ENCODE measurements around the gene PLEKHN1. TPM values are rescaled to one million over a fixed set of nuclear protein-coding genes. Genes with fewer than 3 reads are reported as not detected.

Gene PLEKHN1
- total and polyA plus RNA-seq, 2 experiments from 2014 or later, result 0.60 to 2.4 TPM

DNA sequence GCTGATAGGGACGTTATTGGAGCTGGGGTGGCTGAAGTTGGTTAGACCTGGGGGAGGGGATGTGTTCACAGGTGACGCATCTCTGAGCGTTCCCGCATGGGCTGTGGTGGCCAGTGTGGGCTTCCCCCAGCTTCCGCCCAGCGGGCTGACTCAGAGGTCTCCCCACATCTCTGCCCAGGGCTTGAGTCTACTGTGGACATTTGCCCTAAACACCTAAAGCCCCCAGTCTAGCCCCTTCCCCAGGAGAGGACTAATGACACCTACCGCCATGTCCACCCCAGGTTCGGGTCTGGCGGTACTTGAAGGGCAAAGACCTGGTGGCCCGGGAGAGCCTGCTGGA, 55.6 kb downstream of the PLEKHN1 start:
- WGBS (ENCODE audit: low lambda C conversion rate, missing lambda C conversion rate), result 95% methylated on average over 10 of the region's 10 CpGs

DNA sequence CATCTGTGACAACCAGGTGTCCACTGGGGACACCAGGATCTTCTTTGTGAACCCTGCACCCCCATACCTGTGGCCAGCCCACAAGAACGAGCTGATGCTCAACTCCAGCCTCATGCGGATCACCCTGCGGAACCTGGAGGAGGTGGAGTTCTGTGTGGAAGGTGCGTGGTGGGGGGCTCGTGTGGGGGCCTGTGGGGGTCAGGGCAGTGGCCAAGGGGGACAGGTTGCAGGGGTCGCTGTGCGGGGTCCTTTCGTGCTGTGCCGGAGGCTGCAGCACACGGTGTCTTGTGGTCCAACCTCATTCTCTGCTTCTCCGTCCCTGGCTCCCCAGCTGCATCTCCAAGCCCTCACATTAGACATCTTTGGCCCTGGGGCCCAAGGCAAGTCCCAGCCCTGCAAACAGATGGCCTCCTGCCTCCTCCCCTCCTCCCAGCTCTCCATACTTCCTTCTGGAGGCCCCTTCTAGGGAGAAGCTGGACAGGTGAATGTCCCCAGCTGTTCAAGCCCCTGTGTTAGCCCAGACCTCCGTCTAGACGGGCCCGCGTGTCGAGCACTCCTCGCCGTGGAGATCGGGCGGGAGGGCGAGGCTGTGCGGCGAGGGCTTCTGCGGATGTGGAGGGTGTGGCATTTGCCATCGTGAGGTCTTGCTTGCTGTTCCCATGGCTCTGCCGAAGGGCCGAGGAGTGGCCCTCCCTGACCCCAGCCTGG, 56.2 kb downstream of the PLEKHN1 start:
- no peaks in the 10 kb centered on the region for H4K20me1 ChIP-seq (ENCODE audit: insufficient read depth, poor library complexity, severe bottlenecking)
- no peak overlapping the region for H3K27ac ChIP-seq
- H3K4me3 ChIP-seq, result no peak overlapping the region
- 80% methylated on average over 23 of the region's 27 CpGs for WGBS (ENCODE audit: low lambda C conversion rate, missing lambda C conversion rate)
- H3K79me2 ChIP-seq, result peaks cover 36% of the 10 kb centered on the region
- peak overlapping the region; percentile 97 for H3K4me2 ChIP-seq
- H3K9me3 ChIP-seq (ENCODE audit: low read depth), result no peaks in the 10 kb centered on the region
- H2AFZ ChIP-seq, result no peak overlapping the region
- DNase-seq (ENCODE audit: low spot score), result no peak
- peaks cover 39% of the 10 kb centered on the region for H3K4me1 ChIP-seq (ENCODE audit: insufficient read depth)
- no peak for TF ChIP-seq EZH2 (IDR thresholded peaks at IDR 0.05; ENCODE audit: borderline replicate concordance)
- no peak for TF ChIP-seq EZH2phosphoT487 (IDR thresholded peaks at IDR 0.05; ENCODE audit: low read depth, severe bottlenecking, unreplicated experiment)
- TF ChIP-seq, protein P1, sequence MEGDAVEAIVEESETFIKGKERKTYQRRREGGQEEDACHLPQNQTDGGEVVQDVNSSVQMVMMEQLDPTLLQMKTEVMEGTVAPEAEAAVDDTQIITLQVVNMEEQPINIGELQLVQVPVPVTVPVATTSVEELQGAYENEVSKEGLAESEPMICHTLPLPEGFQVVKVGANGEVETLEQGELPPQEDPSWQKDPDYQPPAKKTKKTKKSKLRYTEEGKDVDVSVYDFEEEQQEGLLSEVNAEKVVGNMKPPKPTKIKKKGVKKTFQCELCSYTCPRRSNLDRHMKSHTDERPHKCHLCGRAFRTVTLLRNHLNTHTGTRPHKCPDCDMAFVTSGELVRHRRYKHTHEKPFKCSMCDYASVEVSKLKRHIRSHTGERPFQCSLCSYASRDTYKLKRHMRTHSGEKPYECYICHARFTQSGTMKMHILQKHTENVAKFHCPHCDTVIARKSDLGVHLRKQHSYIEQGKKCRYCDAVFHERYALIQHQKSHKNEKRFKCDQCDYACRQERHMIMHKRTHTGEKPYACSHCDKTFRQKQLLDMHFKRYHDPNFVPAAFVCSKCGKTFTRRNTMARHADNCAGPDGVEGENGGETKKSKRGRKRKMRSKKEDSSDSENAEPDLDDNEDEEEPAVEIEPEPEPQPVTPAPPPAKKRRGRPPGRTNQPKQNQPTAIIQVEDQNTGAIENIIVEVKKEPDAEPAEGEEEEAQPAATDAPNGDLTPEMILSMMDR (IDR thresholded peaks at IDR 0.05; ENCODE audit: poor library complexity), result no peak
- no peaks in the 10 kb centered on the region for H3K27me3 ChIP-seq
- H3K9me2 ChIP-seq (replicated peaks; ENCODE audit: insufficient read depth), result no peaks in the 10 kb centered on the region
- no peaks in the 10 kb centered on the region for H3K36me3 ChIP-seq (replicated peaks; ENCODE audit: insufficient read depth, low read depth)

More for the DNA sequence above, 55.6 kb downstream of the PLEKHN1 start:
- peaks cover 39% of the 10 kb centered on the region for H3K4me1 ChIP-seq (ENCODE audit: insufficient read depth)
- no peaks in the 10 kb centered on the region for H4K20me1 ChIP-seq (ENCODE audit: insufficient read depth, poor library complexity, severe bottlenecking)
- H2AFZ ChIP-seq, result no peak overlapping the region
- TF ChIP-seq EZH2phosphoT487 (IDR thresholded peaks at IDR 0.05; ENCODE audit: low read depth, severe bottlenecking, unreplicated experiment), result no peak
- TF ChIP-seq, protein P1 (IDR thresholded peaks at IDR 0.05; ENCODE audit: poor library complexity), result no peak
- no peak overlapping the region for H3K4me3 ChIP-seq
- no peaks in the 10 kb centered on the region for H3K27me3 ChIP-seq
- H3K36me3 ChIP-seq (replicated peaks; ENCODE audit: insufficient read depth, low read depth), result no peaks in the 10 kb centered on the region
- H3K79me2 ChIP-seq, result peaks cover 36% of the 10 kb centered on the region
- no peaks in the 10 kb centered on the region for H3K9me2 ChIP-seq (replicated peaks; ENCODE audit: insufficient read depth)
- peak overlapping the region; percentile 97 for H3K27ac ChIP-seq
- H3K4me2 ChIP-seq, result peak overlapping the region; percentile 97
- no peak for DNase-seq (ENCODE audit: low spot score)
- H3K9me3 ChIP-seq (ENCODE audit: low read depth), result no peaks in the 10 kb centered on the region

DNA sequence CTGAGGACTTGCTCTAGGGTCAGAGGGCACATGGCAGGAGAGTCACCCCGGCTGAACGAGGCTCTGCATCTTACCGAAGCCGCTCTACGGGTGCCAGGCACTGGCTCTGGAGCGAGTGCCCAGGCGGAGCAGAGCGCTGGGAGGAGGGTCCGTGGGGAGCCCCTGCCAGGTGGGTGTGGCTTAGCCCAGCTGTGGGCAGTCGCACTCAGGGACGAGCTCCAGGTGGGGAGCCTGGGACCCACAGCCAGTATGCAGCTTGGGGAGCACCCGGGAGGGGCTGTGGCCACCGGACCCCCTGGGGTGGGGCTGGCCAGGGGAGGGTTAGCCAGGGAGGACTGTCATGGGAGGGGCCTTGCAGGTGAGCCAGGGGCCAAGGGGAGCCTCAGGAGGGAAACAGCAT, 57.4 kb downstream of the PLEKHN1 start:
- Histone ChIP-seq H3K9me2 (replicated peaks; ENCODE audit: insufficient read depth) (no peaks in the 10 kb centered on the region), H3K4me1 (ENCODE audit: insufficient read depth) (peaks cover 39% of the 10 kb centered on the region), H3K27me3 (no peaks in the 10 kb centered on the region), H3K9me3 (ENCODE audit: low read depth) (no peaks in the 10 kb centered on the region), H3K4me2 (peak overlapping the region; percentile 97), H3K79me2 (peaks cover 36% of the 10 kb centered on the region), H3K4me3 (no peak overlapping the region), H4K20me1 (ENCODE audit: insufficient read depth, poor library complexity, severe bottlenecking) (no peaks in the 10 kb centered on the region), H3K36me3 (replicated peaks; ENCODE audit: insufficient read depth, low read depth) (no peaks in the 10 kb centered on the region), H3K27ac (peak overlapping the region; percentile 58), H2AFZ (no peak overlapping the region)
- TF ChIP-seq EZH2 (IDR thresholded peaks at IDR 0.05; ENCODE audit: borderline replicate concordance) (no peak), EZH2phosphoT487 (IDR thresholded peaks at IDR 0.05; ENCODE audit: low read depth, severe bottlenecking, unreplicated experiment) (no peak)
- TF ChIP-seq, protein P1 (IDR thresholded peaks at IDR 0.05; ENCODE audit: poor library complexity), result no peak
- no peak for DNase-seq (ENCODE audit: low spot score)
- 78% methylated on average over 12 of the region's 13 CpGs for WGBS (ENCODE audit: low lambda C conversion rate, missing lambda C conversion rate)

Data from hepatocyte (in vitro differentiated cells).